C4-2B (cell line): ENCODE data around the gene PREX1.

ENCODE experiments used
- H3K27ac ChIP-seq: fragments of 450-650 bp; 2 replicates; pipeline ENCODE4 v1.5.1; 2017
- ZFX ChIP-seq: fragments of 450-650 bp; IDR thresholded peaks from 2 replicates; pipeline ENCODE4 v1.6.1; 2017
- TF ChIP-seq, protein P1 (sequence below): fragments of 450-650 bp; conservative IDR thresholded peaks from 2 replicates; pipeline ENCODE4 v1.5.1; 2017; ENCODE audit warnings: mild to moderate bottlenecking

The PREX1 gene

DNA sequence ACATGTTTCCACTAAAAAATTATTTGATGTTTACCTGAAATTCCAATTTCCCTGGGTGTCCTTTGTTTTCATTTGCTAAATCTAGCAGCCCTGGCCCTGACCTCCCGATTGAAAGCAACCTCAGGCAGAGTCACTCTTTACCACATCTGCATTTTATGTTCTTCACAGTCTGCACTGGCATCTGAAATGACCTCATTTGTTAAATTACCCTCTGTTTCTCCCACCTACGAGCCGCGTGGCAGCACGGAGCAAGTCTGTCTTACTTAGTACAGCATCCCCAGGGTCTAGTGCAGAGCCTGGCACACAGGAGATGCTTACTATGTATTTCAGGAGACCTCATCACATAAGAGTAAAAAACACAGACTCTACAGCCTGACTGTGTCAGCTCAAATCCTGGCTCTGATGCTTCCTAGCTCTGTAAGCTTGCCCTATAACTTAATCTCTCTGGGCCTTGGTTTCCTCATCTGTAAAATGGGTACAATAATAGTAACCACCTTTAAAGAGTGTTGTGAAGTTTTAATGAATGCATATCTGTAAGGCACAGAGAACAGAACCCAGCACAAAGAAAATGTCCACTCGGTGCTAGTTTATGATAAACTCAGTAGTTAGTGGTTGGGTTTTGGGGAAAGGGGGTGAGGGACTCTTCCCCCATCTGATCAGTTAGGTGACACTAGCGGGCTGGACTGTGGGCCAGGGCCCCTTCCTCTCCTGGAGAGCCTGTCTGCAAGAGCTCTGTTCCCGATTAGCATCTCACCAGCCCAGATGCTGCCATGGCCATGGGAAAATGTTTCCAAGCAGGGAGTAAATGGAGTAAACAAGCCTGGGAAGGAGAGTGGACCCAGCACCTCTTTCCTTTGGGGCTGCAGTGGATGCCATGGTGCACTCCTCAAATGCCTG lies 88.2 kb downstream of the PREX1 start:
- TF ChIP-seq, protein P1, sequence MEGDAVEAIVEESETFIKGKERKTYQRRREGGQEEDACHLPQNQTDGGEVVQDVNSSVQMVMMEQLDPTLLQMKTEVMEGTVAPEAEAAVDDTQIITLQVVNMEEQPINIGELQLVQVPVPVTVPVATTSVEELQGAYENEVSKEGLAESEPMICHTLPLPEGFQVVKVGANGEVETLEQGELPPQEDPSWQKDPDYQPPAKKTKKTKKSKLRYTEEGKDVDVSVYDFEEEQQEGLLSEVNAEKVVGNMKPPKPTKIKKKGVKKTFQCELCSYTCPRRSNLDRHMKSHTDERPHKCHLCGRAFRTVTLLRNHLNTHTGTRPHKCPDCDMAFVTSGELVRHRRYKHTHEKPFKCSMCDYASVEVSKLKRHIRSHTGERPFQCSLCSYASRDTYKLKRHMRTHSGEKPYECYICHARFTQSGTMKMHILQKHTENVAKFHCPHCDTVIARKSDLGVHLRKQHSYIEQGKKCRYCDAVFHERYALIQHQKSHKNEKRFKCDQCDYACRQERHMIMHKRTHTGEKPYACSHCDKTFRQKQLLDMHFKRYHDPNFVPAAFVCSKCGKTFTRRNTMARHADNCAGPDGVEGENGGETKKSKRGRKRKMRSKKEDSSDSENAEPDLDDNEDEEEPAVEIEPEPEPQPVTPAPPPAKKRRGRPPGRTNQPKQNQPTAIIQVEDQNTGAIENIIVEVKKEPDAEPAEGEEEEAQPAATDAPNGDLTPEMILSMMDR: no peak
- TF ChIP-seq ZFX: no peak
- no peak overlapping the region for H3K27ac ChIP-seq

DNA sequence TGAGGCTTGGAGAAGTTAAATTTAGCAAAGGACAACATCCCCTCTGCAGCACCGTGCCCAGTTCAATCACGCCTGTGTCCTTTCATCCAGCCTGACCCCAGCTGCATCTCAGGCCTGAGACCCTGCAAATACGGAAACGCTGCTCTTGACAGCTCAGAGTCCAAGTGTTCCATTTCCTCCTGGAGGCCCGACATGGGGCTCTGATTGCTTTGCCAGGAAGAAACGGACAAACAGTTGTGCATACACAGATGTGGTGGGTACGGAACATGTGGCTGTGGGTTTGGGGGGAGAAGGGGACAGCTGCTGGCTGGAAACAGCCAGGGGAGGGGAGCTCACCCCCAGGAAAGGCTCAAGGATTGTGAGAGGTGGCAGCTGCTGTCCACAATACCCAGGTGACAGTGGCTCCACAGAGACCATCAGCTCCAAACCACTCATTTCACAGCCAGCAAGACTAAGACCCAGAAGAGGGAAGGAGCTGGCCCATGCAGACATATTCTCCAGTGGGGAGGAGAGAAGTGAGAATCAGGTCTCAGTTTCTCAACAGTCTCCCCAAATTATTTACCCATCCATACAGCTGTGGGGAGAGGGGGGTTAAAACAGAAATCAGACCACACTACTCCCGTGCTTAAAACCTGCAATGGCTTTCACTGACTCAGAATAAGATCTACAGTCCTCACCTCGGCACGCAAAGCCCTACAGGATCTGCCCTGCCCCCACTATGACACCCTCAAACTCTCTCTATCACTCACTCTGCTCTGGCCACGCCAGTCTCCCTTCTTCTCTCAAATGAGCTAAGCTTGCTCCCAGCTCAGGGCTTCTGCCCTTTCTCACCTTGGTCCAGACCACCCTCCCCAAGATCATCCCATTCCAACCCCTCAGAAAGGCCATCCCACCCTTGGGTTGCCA lies 89.1 kb downstream of the PREX1 start:
- H3K27ac ChIP-seq: no peak overlapping the region
- TF ChIP-seq, protein P1: no peak
- TF ChIP-seq ZFX: no peak

DNA sequence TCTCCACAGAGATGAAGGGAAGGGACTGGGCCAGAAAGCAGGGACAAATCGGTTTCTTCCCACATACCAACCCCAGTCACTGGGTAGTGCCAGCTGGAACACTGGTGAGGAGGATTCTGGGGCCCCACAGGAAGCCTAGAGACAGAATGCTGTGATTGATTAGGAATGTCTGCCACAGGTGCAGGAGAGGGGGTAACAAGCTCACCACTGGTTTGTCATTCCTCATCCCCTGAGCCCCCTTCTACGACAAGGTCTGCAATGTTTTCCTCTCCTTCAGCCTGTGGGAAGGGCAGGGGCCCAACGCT lies 89.8 kb downstream of the PREX1 start:
- TF ChIP-seq ZFX: no peak
- TF ChIP-seq, protein P1: no peak
- no peak overlapping the region for H3K27ac ChIP-seq

DNA sequence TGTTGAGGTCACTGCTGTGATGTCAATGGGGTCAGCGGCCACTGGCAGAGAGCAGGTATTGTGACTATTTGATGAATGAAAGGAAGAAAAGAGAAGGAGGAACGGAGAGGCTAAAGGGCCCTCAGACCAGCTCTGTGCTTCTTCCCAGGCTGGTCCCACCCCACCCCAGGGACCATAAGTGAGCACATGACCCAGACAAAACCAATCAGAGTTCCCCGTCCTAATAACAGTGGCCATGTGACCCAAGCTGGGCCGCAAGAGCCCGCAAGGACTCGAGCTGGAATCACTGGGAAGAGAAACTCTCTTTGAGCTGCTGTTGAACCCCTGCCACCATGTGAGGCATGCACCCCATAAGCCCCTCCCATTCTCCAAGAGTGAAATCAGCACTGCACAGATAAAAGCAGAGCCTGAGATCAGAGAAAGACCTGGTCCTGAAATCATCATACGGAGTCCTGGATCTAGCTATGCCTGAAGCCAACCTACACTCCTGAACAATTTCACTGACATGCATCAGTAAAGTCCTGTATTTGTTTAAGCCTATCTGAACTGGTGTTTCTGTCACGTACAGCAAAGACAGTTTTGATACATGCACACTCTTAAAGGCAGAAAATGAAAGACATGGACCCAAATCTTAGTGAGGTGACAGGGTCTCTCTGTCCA lies 90.2 kb downstream of the PREX1 start:
- no peak overlapping the region for H3K27ac ChIP-seq
- TF ChIP-seq, protein P1: no peak
- no peak for TF ChIP-seq ZFX

DNA sequence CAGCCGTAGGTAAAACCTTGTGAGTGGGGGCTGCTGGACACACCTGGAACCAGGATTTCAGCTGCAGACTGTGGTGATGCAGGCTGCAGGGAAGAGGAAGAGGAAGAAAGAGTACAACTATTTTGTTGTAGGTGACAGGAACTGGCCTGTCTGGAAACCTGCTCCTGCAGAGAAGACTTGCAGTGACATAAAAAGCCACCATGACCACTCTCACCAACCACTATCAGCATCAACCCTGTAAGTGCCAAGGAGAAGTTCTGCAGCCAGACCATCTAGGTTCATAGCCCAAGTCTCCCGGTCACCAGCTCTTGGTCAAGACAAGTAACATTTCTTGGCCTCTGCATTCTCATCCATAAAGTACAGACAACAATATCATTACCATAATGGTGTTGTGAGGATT lies 91.2 kb downstream of the PREX1 start:
- TF ChIP-seq, protein P1: no peak
- TF ChIP-seq ZFX: no peak
- no peak overlapping the region for H3K27ac ChIP-seq

DNA sequence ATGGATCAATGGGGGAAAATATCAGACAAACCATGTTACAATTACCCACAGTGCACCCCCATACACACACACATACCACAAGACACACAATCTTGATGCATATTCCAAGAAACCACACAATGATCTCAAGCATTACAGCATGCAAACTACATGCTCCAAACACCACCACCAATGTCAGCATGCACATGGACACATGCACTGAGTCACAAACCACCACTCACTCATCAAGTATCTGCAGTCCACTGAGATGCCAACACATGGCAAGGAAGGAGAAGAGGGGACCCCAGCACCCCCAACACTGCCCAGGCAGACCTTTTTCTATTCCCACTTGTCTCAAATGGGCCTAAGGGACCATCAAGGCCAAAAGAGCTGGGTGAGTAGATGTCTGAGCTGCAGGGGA lies 91.6 kb downstream of the PREX1 start:
- no peak overlapping the region for H3K27ac ChIP-seq
- TF ChIP-seq ZFX: no peak
- TF ChIP-seq, protein P1: no peak

DNA sequence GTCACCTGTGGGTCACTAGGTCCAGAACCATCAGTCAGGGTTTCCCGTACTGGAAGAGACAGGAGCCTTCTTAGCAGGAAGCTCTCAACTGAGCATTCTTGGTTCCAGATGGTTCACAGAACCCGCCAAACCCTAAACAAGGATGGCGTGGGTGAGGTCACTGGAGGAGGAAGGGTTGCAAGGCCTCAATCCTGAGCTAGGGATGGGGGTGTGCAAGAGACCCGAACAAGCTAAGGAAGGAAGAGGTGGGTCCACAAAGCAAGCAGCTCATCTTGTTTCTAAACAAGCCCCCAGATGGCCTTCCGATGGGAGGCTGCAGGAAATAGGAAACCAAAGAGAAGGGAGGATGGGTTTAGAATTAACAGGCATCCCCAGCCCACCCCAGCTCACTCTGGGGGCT lies 92.7 kb downstream of the PREX1 start:
- TF ChIP-seq ZFX: no peak
- TF ChIP-seq, protein P1: no peak
- no peak overlapping the region for H3K27ac ChIP-seq
